Thyroid gland (tissue), 4 donors: ENCODE data around the gene MYCN.
"Not testable (repeated sequence)": the region's sequence is repeated elsewhere in the genome, so short reads cannot be mapped to it uniquely, and the experiment has no call there.

Experiments used
- POLR2A ChIP-seq, 2 donors: fragments of 450-650 bp; IDR thresholded peaks; one replicate each; pipeline ENCODE4 v1.6.1; 2017; ENCODE audit warnings: antibody characterized with exemption in 2 of 2, mild to moderate bottlenecking in 2 of 2, moderate library complexity in 1 of 2
- TF ChIP-seq, protein P1 (sequence below), 6 experiments: fragments of 200-600 bp in 3 of 6; fragments of 450-650 bp in 3 of 6; sonication (generic) in 3 of 6; IDR thresholded peaks; one replicate each; pipeline ENCODE4 v1.5.1; 2016 to 2019; ENCODE audit warnings: antibody characterized with exemption in 6 of 6, mild to moderate bottlenecking in 2 of 6, inconsistent platforms in 1 of 6, moderate library complexity in 1 of 6

GRCh38 chr2:15951936-15952335, 11.6 kb downstream of the MYCN start:
- TF ChIP-seq, protein P1, sequence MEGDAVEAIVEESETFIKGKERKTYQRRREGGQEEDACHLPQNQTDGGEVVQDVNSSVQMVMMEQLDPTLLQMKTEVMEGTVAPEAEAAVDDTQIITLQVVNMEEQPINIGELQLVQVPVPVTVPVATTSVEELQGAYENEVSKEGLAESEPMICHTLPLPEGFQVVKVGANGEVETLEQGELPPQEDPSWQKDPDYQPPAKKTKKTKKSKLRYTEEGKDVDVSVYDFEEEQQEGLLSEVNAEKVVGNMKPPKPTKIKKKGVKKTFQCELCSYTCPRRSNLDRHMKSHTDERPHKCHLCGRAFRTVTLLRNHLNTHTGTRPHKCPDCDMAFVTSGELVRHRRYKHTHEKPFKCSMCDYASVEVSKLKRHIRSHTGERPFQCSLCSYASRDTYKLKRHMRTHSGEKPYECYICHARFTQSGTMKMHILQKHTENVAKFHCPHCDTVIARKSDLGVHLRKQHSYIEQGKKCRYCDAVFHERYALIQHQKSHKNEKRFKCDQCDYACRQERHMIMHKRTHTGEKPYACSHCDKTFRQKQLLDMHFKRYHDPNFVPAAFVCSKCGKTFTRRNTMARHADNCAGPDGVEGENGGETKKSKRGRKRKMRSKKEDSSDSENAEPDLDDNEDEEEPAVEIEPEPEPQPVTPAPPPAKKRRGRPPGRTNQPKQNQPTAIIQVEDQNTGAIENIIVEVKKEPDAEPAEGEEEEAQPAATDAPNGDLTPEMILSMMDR (IDR thresholded peaks at IDR 0.05) = not testable (repeated sequence)
- not testable (repeated sequence) for TF ChIP-seq POLR2A (IDR thresholded peaks at IDR 0.05)
